NCI-H2081 (cell line): ENCODE measurements around the gene PCK2.
"Not testable (repeated sequence)": the region's sequence is repeated elsewhere in the genome, so short reads cannot be mapped to it uniquely, and the experiment has no call there.

Experiments
- DNase-seq, 2 experiments: peaks; one replicate each; lab custom pipeline; 2025; lab: John Stamatoyannopoulos, UW

The PCK2 gene

GRCh38 chr14:24095271-24096068 lies 1.4 kb downstream of the PCK2 start:
- no peak for DNase-seq

GRCh38 chr14:24096545-24097181 lies 2.6 kb downstream of the PCK2 start:
- DNase-seq: no peak

- no peak for DNase-seq
Measured at GRCh38 chr14:24098229-24098926, 4.3 kb downstream of the PCK2 start.

- DNase-seq: peak in 1 of 2 experiments; percentile 27
Measured at GRCh38 chr14:24098927-24099813, 5.1 kb downstream of the PCK2 start.

DNA sequence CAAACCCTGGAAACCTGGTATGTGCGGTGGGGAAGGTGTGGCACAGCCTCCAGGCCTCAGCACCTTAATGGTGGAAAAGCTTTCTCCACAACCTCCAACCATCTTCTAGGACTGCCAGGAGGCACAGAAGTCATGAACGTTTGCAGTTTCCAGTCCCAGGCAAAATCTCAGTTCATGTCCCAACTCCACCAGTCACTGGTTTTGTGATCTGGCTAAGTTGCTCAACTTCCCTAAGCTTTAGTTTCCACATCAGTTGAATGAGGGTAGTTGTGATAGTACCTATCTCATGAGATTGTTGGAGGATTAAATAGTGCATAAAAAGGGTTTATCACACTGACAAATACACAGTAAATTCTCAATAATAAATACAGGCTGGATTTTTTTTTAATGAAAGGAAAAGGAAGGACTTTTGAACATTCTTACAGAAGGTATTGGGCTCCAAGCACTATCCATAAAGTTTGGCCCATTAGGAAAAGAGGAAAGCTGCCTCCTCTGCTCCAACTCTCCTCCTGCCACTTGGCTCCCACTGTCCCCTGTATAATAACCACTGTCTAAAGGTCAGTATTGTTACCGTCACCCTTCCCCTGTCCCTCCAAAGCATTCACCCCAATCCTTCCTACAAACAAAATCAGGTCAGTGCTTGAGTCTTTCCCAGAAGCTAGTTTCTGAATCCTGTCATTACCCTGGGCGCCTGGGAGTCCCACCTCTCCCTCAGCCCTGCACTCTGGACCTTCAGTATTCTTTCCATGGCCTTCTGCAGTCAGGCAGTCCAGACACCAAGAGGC lies 6.3 kb downstream of the PCK2 start:
- no peak for DNase-seq

DNA sequence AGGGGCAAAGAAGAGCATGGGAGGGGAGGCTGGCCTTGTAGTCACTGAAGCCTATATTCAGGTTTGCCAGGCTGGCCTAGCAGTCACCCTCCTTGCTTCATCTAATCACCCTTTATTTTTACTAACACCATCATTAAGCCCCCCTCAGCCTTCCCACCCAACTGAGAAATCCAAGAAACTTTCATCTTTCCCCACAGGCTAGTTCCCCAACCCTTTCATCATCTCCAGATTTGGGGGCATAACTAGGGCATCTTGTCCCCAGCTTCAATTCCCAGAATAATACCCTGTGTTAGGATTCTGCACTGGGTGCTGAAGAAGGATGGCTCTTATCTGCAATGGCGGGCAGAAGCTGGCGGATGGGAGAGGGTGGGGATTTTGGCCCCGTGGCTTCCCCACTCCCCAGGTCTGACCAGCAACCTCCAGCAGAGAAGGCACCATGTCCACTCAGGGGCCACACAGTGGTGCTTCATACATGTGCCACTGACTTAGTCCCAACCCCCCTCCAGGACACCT lies 6.9 kb downstream of the PCK2 start:
- no peak for DNase-seq

DNA sequence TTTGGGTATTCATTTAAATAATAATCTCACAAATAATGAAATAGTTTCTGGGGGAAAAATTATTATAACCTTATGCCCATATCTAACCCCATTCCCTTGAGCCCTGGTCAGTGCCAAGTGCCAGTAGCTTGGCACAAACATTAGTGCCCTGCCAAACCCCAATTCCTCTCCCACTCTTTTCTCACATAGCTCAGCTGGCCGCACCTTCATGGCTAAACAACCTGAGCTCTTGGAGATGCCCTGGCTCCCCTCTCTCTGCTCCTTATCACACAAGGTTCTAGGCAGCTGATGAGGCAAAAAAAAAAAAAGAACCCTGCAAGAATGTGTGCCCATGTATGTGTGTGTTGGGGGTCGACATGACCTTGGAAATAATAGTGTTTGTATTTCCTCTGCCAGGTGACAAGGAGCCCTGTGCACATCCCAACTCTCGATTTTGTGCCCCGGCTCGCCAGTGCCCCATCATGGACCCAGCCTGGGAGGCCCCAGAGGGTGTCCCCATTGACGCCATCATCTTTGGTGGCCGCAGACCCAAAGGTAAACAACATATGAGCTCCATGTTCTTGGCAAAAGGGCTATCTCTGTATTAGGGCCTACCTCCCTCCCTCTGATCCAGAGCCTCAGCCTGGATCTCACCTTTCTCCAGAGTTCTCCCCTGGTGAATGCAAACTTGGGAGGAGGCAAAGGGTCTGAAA lies 8.4 kb downstream of the PCK2 start:
- DNase-seq: no peak

DNA sequence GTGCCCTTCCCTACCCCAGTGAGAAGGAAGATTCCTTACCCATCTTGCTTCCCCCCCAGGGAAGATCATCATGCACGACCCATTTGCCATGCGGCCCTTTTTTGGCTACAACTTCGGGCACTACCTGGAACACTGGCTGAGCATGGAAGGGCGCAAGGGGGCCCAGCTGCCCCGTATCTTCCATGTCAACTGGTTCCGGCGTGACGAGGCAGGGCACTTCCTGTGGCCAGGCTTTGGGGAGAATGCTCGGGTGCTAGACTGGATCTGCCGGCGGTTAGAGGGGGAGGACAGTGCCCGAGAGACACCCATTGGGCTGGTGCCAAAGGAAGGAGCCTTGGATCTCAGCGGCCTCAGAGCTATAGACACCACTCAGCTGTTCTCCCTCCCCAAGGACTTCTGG lies 9.3 kb downstream of the PCK2 start:
- no peak for DNase-seq

DNA sequence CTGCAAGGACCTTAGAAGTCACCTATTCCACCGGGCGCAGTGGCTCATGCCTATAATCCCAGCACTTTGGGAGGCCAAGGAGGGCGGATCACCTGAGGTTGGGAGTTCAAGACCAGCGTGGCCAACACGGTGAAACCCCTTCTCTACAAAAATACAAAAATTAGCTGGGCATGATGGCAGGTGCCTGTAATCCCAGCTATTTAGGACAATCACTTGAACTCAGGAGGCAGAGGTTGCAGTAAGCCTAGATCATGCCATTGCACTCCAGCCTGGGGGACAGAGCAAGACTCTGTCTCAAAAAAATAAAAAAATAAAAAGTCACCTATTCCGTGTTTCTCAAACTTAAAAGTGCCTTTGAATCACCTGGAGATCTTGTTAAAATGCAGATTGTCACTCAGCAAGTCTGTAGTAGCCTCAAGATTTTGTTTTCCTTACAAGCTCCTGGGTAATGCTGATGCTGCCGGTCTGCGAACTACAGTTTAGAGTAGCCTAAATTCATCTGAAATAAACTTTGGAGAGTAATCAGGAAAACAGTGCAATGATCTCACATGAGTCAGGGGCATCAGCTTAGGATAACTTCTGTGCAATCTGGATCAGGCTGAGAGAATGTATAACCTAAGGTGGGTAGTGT lies 11.6 kb downstream of the PCK2 start:
- DNase-seq: not testable (repeated sequence)

DNA sequence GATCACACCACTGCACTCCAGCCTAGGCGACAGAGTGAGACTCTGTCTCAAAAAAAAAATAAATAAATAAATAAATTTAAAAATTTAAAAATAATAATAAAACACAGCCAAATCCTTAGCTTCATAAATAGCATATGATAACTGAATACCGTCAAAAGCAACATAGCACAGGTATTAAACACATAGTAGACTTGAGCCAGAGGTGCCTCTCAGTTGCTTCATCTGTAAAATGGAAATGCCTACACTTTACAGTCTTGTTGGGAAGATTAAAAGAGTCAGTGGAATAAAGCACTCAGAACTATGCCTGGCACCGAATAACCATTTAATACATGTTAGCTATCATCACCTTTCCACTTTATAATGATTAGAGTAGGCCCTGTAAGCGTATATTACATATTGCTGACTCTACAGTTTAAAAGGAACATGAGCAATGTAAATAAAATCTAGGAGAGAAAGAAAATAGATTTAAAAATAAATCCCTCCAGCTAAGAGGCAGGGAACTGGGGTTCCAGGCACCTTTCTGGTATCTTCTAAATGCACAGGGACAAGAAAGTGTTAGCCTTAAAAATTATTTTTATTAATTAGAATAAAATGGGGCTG lies 12.7 kb downstream of the PCK2 start:
- no peak for DNase-seq

DNA sequence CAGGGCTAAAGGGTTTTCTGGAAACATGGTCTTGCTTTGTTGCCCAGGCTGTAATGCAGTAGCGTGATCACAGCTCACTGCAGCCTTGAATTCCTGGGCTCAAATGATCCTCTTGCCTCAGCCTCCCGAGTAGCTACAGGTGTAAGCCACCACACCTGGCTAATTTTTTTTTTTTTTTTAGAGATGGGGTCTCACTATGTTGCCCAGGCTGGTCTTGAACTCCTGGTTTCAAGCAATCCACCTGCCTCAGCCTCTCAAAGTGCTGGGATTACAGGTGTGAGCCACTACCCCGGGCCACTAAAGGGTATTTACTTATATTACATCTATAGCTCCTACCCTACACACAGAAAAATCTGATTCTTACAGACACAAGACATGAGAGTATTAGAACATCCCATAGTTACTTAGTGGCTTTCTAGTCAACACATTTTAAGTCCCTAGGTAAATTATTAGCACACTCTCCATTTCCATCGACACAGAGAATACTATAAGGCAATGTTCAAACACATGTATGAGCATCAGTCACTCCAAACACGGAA lies 14.3 kb downstream of the PCK2 start:
- no peak for DNase-seq

- DNase-seq: no peak
Measured at GRCh38 chr14:24110060-24110459, 15.9 kb downstream of the PCK2 start.

- DNase-seq: no peak
Measured at GRCh38 chr14:24110523-24110922, 16.4 kb downstream of the PCK2 start.

GRCh38 chr14:24113379-24113800 lies 19.3 kb downstream of the PCK2 start:
- DNase-seq: no peak

- peak; percentile 74 to 92 for DNase-seq
Measured at GRCh38 chr14:24113801-24114531, 19.9 kb downstream of the PCK2 start.

DNA sequence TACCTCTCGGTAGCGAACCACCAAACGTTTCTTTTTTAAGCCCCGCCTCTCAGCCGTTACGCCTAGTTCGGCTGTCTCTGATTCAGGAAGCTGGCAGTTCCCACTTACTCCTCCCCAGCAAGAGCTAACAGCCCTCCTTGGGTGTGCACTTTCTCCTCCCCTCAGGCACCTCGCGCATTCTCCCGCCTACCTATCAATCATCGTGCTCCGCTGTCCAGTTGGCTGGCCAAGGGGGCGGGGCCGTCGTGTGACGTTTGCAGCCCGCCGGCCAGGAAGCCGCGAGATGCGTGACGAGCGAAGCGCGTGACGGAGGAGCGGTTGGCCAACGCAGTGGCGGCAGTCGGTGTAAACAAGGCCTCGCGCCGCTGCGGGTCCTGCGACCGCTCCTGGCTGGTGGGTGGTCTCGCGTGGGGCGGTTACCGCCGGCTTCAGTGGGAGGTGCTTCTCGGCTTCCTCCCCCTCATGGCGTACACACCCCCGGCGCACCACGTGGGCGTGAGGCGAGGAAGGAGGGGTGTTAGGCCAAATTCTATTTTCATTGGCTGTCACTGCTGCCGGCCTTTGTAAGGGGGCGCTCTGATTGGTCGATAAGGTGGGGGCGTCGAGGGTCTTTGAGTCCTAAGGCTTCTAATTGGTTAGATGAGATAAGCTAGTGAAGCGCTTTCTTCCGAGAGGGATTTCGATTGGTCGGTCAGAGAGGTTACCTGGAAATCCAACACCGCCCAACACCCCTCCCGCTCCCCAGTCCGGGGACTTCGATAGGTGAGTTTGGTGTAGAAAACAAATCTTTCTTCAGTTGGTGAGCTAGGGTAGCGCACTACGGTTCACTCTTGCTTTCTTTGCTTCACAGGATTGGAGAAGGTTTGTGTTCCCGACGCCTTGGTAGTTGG lies 20.7 kb downstream of the PCK2 start, which contains the start of the genes DCAF11 and NRL:
Gene DCAF11 (plus strand): TSS at position 246 of the 890 bp plus-strand sequence. CDS start 818 bp downstream, outside the sequence.
Gene NRL (minus strand): TSS at position 418 of the 890 bp plus-strand sequence. CDS start 32,101 bp downstream, outside the sequence.
- peak; percentile 99 for DNase-seq
